HG03095 (cell line): ENCODE data around the gene MLANA.

Experiments used
- ATAC-seq: cut with Tn5 transposase; IDR thresholded peaks from one replicate; pipeline ENCODE4 v1.9.1; 2021; ENCODE audit warnings: moderate library complexity; ENCODE audit not compliant: unreplicated experiment

The MLANA gene

GRCh38 chr9:5890641-5891040 is at the start of gene MLANA:
TSS of gene MLANA (plus strand) at chr9:5890889. CDS start at chr9:5892475, 1,586 bp downstream.
- no peak for ATAC-seq

DNA sequence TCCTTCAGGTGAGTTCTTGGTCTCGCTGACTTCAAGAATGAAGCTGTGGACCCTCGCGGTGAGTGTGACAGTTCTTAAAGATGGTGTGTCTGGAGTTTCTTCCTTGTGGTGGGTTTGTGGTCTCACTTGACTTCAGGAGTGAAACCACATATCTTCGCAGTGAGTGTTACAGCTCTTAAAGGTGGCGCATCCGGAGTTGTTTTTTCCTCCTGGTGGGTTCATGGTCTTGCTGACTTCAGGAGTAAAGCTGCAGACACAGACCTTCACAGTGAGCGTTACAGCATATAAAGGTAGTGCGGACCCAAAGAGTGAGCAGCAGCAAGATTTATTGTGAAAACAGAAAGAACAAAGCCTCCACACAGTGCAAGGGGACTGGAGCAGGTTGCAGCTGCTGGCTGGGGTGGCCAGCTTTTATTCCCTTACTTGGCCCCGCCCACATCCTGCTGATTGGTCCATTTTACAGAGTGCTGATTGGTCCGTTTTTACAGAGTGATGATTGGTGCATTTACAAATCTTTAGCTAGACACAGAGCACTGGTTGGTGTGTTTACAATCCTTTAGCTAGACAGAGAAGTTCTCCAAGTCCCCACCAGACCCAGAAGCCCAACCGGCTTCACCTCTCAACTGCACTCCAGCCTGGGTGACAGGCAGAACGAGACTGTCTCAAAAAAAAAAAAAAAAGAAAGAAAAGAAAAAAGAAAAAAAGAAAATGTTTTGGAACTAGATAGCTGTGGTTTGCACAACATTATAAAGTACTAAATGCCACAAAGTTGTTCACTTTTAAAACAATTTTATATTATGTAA is 48.7 kb upstream of the MLANA start:
- no peak for ATAC-seq

GRCh38 chr9:5842929-5843793 is 47.5 kb upstream of the MLANA start:
- ATAC-seq: no peak

DNA sequence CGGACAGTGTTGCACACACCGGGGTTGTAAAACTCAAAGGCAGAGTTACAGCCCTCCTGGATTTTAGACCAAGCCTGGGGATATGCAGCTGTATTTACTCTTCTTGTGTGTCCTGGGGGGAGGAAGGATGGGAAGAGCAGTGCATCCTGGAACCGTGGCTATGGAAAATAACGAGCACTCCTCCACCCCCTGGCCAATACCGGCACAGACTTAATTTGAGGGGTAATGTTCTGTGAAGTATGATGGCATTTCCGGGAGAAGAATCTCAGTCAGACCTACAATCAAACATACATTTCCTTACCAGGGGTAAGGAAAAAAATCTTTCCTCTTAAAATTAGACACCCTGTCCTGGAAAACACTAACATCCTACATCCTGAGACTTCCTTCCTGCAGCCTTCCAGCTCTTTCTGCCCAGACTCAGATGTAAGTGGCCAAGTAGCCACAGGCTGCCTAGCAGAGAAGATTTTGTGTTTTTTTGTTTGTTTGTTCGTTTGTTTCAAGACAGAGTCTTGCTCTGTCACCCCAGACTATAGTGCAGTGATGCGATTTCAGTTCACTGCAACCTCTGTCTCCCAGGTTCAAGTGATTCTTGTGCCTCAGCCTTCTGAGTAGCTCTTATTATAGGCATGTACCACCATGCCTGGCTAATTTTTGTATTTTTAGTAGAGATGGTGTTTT is 46.8 kb upstream of the MLANA start:
- ATAC-seq: no peak

- no peak for ATAC-seq
Observed at GRCh38 chr9:5845157-5845531, 45.5 kb upstream of the MLANA start.

GRCh38 chr9:5846096-5846495 is 44.6 kb upstream of the MLANA start:
- ATAC-seq: no peak

GRCh38 chr9:5846501-5846921 is 44.2 kb upstream of the MLANA start:
- no peak for ATAC-seq

GRCh38 chr9:5848372-5848882 is 42.3 kb upstream of the MLANA start:
- no peak for ATAC-seq

DNA sequence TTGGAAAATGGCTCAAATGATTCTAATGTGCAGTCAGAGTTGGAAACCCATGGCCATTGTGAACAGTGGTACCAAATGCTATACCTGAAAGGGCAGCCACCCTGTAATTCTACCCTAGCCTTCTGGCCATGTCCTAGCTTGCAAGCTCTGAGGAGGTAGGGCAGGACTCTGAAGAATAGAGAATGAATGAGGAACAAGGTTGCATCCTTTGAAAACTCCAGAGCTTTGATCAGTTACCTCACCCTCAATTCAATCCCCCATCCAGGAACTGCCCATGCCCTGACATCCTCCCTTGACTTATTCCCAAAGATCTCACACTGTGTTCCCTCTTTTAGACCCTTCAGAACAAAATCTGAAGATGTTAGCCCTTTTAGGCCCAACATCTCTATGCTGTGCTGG is 40.0 kb upstream of the MLANA start:
- ATAC-seq: no peak

GRCh38 chr9:5851445-5851844 is 39.2 kb upstream of the MLANA start:
- ATAC-seq: peak; percentile 92

DNA sequence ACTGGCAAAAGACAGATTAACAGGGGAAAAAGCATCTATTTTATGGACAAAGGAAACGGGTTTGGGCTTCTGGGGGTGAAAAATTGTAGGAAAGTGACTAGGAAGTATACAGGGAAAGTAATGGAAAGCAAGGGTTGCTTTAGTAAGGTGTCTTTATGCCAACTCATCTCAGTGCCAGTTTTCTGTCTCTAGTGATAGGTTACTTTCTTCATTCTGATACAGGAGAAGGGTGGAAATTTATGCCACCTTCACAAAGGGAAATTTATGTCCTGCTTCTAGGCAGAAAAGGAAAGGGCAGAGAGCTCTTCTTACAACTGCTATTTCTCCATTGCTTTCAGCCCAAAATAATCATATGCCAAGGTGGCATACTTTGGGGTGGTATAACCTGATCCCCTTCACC is 37.7 kb upstream of the MLANA start:
- ATAC-seq: no peak

GRCh38 chr9:5853617-5854016 is 37.1 kb upstream of the MLANA start:
- no peak for ATAC-seq

GRCh38 chr9:5854063-5854790 is 36.5 kb upstream of the MLANA start:
- no peak for ATAC-seq

GRCh38 chr9:5857928-5858327 is 32.8 kb upstream of the MLANA start:
- no peak for ATAC-seq

DNA sequence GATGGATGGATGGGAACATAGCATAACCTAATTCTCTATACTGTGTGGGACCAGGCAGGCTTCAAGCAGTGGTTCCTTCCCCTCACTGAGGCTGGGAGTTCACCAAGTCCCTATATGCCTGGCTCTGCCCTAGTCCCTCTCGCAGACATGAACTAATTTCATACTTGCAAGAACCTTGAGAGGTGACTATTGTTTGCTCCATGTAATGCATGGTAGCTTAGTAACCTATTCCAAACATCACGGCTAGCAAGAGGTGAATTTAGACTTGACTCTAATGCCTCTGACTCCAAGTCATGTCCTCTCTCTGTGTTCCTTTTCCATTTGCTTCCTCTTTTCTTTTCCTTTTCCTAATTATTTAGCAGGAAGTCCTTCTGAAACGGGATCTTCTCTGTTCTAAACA is 31.9 kb upstream of the MLANA start:
- ATAC-seq: no peak

GRCh38 chr9:5863092-5863746 is 27.5 kb upstream of the MLANA start:
- ATAC-seq: no peak

GRCh38 chr9:5864446-5864845 is 26.2 kb upstream of the MLANA start:
- ATAC-seq: no peak

DNA sequence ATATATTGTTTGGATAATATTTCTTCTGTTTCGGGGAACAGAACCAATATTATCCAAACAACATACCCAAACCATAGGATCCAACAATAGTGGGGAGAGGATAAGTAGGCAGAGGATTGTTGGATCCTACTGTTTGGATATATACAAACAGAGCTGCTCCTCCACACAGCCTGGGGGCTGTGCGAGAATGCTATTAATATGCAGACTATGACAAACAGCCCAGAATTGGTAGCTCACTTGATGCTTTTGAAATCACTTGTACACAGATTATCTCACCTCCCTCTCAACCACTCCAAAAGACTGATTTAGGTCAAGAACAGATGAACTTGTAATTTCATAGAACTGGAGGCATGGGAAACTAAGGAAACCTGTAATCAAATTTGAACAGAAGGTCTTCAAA is 24.4 kb upstream of the MLANA start:
- no peak for ATAC-seq

DNA sequence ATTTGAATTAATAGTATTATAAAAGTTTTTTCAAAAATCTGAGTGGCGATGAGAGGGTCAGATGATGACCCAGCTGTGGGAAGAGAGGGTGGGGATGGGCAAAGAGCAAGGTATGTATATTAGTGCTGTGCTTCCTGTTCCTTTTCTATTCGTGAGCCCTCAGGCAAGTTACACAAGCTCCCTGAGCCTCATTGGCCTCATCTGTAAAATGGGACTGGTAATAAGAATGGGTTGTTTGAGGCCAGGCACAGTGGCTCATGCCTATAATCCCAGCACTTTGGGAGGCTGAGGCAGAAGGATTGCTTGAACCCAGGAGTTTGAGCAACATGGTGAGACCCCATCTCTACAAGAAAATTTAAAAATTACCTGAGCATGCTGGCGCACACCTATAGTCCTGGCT is 24.0 kb upstream of the MLANA start:
- ATAC-seq: no peak

GRCh38 chr9:5868235-5868634 is 22.5 kb upstream of the MLANA start:
- no peak for ATAC-seq
